ENCODE results near the gene PSMA7.

Gene PSMA7

GRCh38 chr20:62156592-62157386 is 13.6 kb upstream of the PSMA7 start:
- no peak for DNase-seq (ENCODE audit: low read depth)
- TF ChIP-seq CTCF (IDR thresholded peaks at IDR 0.05; ENCODE audit: control insufficient read depth, extremely low read depth, insufficient read depth), result peak; percentile 68
- H3K4me3 ChIP-seq (ENCODE audit: low read depth, low read length), result no peak overlapping the region

GRCh38 chr20:62156254-62156556 is 13.0 kb upstream of the PSMA7 start:
- DNase-seq (ENCODE audit: low read depth), result no peak
- no peak for TF ChIP-seq CTCF (IDR thresholded peaks at IDR 0.05; ENCODE audit: control insufficient read depth, extremely low read depth, insufficient read depth)
- no peak overlapping the region for H3K4me3 ChIP-seq (ENCODE audit: low read depth, low read length)

GRCh38 chr20:62155428-62156253 is 12.4 kb upstream of the PSMA7 start:
- no peak for TF ChIP-seq CTCF (IDR thresholded peaks at IDR 0.05; ENCODE audit: control insufficient read depth, extremely low read depth, insufficient read depth)
- no peak for DNase-seq (ENCODE audit: low read depth)
- no peak overlapping the region for H3K4me3 ChIP-seq (ENCODE audit: low read depth, low read length)

- no peak for DNase-seq (ENCODE audit: low read depth)
- no peak overlapping the region for H3K4me3 ChIP-seq (ENCODE audit: low read depth, low read length)
- TF ChIP-seq CTCF (IDR thresholded peaks at IDR 0.05; ENCODE audit: control insufficient read depth, extremely low read depth, insufficient read depth), result no peak
Measured at GRCh38 chr20:62151835-62152364, 8.7 kb upstream of the PSMA7 start.

- DNase-seq (ENCODE audit: low read depth), result no peak
- no peak for TF ChIP-seq CTCF (IDR thresholded peaks at IDR 0.05; ENCODE audit: control insufficient read depth, extremely low read depth, insufficient read depth)
- no peak overlapping the region for H3K4me3 ChIP-seq (ENCODE audit: low read depth, low read length)
Measured at GRCh38 chr20:62151225-62151624, 8.0 kb upstream of the PSMA7 start.

GRCh38 chr20:62150310-62150575 is 7.0 kb upstream of the PSMA7 start:
- no peak overlapping the region for H3K4me3 ChIP-seq (ENCODE audit: low read depth, low read length)
- TF ChIP-seq CTCF (IDR thresholded peaks at IDR 0.05; ENCODE audit: control insufficient read depth, extremely low read depth, insufficient read depth), result no peak
- no peak for DNase-seq (ENCODE audit: low read depth)

Measured in LNCaP clone FGC (cell line).